Measurements from ENCODE around the gene CEBPB.
"Not testable (repeated sequence)": the region's sequence is repeated elsewhere in the genome, so short reads cannot be mapped to it uniquely, and the experiment has no call there.

Gene CEBPB

DNA sequence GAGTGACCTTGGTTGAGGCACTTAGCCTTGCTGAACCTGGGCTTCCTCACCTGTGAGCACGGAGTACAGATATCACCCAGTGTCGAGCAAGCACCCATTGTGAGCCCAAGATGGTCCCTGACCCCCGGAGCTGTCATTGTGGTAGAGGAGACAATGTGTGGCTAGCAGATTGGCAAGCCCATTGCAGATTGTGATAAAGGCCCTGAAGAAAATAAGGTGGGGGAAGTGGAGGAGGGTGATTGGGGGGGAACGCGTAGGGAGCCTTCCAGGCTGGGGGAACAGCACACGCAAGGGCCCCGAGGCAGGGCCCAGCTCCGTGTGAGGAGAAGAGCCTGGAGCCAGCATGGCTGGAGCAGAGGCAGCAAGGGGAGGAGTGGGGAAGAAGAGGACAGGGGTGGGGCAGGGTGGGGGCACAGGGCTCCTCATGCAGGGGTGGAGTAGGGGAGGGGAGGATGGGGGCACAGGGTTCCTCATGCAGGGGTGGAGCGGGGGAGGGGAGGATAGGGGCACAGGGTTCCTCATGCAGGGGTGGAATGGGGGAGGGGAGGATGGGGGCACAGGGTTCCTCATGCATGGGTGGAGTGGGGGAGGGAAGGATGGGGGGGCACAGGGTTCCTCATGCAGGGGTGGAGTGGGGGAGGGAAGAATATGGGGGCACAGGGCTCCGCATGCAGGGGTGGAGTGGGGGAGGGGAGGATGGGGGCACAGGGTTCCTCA is 7.0 kb downstream of the CEBPB start:
- CTCF ChIA-PET: interaction anchor here (1.5 to 22.7 kb wide), 3 partner anchors 26 to 269 kb away, joined by 3 to 523 read pairs (median 4); no protein-coding TSS in a partner anchor
- POLR2A ChIA-PET: interaction anchor here (0.9 kb wide), 1 partner anchor 87 kb away, joined by 3 read pairs; no protein-coding TSS in a partner anchor
- TF ChIP-seq, protein P1, sequence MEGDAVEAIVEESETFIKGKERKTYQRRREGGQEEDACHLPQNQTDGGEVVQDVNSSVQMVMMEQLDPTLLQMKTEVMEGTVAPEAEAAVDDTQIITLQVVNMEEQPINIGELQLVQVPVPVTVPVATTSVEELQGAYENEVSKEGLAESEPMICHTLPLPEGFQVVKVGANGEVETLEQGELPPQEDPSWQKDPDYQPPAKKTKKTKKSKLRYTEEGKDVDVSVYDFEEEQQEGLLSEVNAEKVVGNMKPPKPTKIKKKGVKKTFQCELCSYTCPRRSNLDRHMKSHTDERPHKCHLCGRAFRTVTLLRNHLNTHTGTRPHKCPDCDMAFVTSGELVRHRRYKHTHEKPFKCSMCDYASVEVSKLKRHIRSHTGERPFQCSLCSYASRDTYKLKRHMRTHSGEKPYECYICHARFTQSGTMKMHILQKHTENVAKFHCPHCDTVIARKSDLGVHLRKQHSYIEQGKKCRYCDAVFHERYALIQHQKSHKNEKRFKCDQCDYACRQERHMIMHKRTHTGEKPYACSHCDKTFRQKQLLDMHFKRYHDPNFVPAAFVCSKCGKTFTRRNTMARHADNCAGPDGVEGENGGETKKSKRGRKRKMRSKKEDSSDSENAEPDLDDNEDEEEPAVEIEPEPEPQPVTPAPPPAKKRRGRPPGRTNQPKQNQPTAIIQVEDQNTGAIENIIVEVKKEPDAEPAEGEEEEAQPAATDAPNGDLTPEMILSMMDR (IDR thresholded peaks at IDR 0.05; ENCODE audit: insufficient read depth, low read length, missing control alignments): no peak
- no peak overlapping the region for H3K4me3 ChIP-seq (ENCODE audit: low read depth, low read length)
- DNase-seq (ENCODE audit: low read depth, low spot score): no peak

DNA sequence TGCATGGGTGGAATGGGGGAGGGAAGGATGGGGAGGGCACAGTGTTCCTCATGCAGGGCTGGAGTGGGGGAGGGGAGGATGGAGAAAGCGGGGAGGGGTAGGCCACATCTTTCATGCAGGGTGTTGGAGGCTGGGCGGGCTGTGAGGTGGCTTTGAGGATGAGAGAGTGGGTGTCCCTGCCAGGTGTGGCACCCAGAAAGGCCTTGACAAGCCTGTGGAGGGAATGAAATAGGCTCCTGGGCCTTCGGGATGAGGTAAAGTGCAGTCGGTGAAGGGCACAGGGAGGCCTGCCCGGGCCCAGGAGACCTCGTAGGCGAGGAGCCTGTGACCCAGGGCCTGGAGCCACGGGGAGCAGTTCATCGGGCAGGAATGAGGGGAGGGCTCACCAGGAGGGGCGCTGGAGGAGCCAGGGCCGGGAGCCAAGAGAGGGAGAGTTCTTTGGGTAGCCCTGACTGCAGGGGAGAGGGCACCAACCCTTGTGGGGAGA is 7.6 kb downstream of the CEBPB start:
- TF ChIP-seq, protein P1 (IDR thresholded peaks at IDR 0.05; ENCODE audit: insufficient read depth, low read length, missing control alignments): no peak
- ChIA-PET CTCF (interaction anchor here (0.9 to 22.7 kb wide), 3 partner anchors 25 to 268 kb away, joined by 3 to 523 read pairs (median 4); no protein-coding TSS in a partner anchor), POLR2A (interaction anchor here (0.9 kb wide), 1 partner anchor 123 kb away, joined by 3 read pairs; no protein-coding TSS in a partner anchor)
- no peak overlapping the region for H3K4me3 ChIP-seq (ENCODE audit: low read depth, low read length)
- DNase-seq (ENCODE audit: low read depth, low spot score): no peak

DNA sequence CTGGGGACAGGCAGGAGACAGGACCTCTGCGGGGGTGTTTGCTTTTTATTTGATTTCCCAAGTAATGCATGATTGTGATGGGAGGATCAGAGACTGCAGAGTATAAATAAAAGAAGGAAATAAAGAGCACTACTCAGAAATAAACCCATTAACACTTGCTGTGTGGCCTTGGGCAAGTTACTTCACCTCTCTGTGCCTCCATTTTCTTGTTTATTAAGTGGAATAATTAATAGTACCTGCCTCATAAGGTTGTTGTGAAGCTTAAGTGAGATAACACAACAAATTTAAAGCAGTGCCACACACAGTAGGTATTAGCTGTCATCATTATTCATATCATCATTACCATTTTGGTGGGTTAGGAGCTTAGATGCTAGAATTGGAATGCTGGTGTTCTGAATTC is 8.1 kb downstream of the CEBPB start:
- TF ChIP-seq, protein P1 (IDR thresholded peaks at IDR 0.05; ENCODE audit: insufficient read depth, low read length, missing control alignments): no peak
- POLR2A ChIA-PET: interaction anchor here (0.9 kb wide), 1 partner anchor 123 kb away, joined by 3 read pairs; no protein-coding TSS in a partner anchor
- CTCF ChIA-PET: interaction anchor here (0.9 to 1.5 kb wide), 2 partner anchors 25 to 262 kb away, joined by 3 to 4 read pairs; no protein-coding TSS in a partner anchor
- DNase-seq (ENCODE audit: low read depth, low spot score): no peak
- H3K4me3 ChIP-seq (ENCODE audit: low read depth, low read length): no peak overlapping the region

DNA sequence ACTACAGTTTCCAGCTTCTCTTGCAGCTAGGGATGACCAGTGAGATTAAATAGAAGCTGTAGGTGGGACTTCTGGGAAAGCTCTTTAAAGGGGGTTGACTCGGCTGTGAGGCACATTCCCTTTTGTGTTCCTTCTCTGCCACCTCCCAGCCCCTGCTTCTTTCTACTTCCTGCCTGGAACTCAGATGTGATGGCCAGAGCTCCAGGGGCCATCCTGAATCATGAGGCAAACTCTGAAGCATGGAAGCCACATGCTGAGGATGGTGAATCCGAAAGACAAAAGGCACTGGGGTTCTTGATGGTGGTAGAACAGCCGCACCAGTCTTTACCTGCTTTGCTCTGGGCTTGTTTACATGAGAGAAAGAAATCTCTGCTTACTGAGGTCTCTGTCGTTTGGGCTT is 9.1 kb downstream of the CEBPB start:
- no peak overlapping the region for H3K4me3 ChIP-seq (ENCODE audit: low read depth, low read length)
- ChIA-PET POLR2A (interaction anchor here (0.7 kb wide), 1 partner anchor 122 kb away, joined by 3 read pairs; no protein-coding TSS in a partner anchor), CTCF (interaction anchor here (1.0 to 1.5 kb wide), 3 partner anchors 9 to 261 kb away, joined by 3 to 4 read pairs (median 3); partner anchors contain the start of gene CEBPB)
- TF ChIP-seq, protein P1 (IDR thresholded peaks at IDR 0.05; ENCODE audit: insufficient read depth, low read length, missing control alignments): no peak
- no peak for DNase-seq (ENCODE audit: low read depth, low spot score)

DNA sequence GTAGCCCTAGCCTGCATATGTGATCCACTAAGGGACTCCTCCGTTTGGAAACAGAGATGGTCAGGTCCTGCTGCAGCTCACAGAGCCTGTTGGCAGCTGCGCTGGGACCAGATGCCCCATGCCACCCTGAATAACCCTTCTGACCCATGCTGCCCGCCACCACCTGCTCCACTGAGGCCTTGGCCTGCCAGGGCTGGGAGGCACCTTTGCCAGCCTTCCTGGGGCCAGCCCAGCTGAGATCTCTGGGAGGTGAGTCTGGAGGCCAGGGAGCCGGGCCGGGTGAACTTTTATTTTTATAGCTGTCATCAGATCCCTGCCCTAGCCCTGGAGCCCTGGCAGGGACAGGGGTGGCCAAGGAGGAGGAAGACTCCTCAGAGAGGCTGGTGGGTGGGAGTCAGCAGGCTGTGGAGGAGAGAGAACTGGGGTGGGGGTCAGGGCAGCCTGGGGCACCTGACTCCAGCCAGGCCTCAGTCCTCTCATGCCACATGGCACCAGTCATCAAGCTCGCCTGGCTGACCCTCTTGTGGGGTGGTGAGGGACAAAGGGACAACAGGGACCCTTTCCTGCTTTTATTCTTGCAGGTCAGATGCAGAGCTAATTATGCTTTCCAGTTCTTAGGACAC is 10.0 kb downstream of the CEBPB start:
- CTCF ChIA-PET: interaction anchor here (1.4 kb wide), 1 partner anchor 157 kb away, joined by 3 read pairs; no protein-coding TSS in a partner anchor
- no peak for DNase-seq (ENCODE audit: low read depth, low spot score)
- POLR2A ChIA-PET: no interaction called here
- no peak overlapping the region for H3K4me3 ChIP-seq (ENCODE audit: low read depth, low read length)
- TF ChIP-seq, protein P1 (IDR thresholded peaks at IDR 0.05; ENCODE audit: insufficient read depth, low read length, missing control alignments): no peak

DNA sequence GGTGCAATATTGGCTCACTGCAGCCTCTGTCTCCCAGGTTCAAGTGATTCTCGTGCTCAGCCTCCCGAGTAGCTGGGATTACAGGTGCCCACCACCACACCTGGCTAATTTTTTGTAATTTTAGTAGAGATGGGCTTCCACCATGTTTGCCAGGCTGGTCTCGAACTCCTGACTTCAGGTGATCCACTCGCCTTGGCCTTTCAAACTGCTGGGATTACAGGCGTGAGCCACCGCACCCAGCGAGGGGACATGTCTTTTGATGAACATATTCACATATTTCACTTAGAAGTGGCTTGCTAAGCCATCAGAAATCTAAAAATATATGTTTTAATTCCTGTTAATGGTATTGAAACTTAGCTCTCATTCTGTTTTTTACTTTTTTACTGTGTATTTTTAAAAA is 11.1 kb downstream of the CEBPB start:
- POLR2A ChIA-PET: interaction anchor here (0.6 kb wide), 1 partner anchor 255 kb away, joined by 3 read pairs; no protein-coding TSS in a partner anchor
- not testable (repeated sequence) for DNase-seq (ENCODE audit: low read depth, low spot score); H3K4me3 ChIP-seq (ENCODE audit: low read depth, low read length)
- CTCF ChIA-PET: interaction anchor here (0.6 to 0.8 kb wide), 3 partner anchors 28 to 263 kb away, joined by 3 read pairs; no protein-coding TSS in a partner anchor

Data from AG04449 (cell line).